ENCODE results near the gene GIPC2. TPM values are rescaled to one million over a fixed set of nuclear protein-coding genes. Genes with fewer than 3 reads are reported as not detected.

The GIPC2 gene
- total and polyA plus RNA-seq, 2 donors (not counting 3 experiments of a cell fraction or from before 2014, with no cell fraction given), result 2.8 to 9.6 TPM

GRCh38 chr1:78092643-78093042 lies 46.9 kb downstream of the GIPC2 start:
- no peaks in the 10 kb centered on the region for H3K27me3 ChIP-seq (ENCODE audit: control insufficient read depth in 2 of 2, insufficient read depth in 2 of 2, low read length in 2 of 2)
- no peaks in the 10 kb centered on the region for H4K20me1 ChIP-seq (replicated peaks; ENCODE audit: control insufficient read depth, extremely low read depth, insufficient read depth, low read length)
- no TSS peak for BruUV-seq (replicated peaks)
- H3K27ac ChIP-seq (ENCODE audit: insufficient read depth, low read depth, low read length), result no peak overlapping the region
- no peaks in the 10 kb centered on the region for H3K36me3 ChIP-seq (ENCODE audit: control insufficient read depth in 2 of 2, extremely low read depth in 1 of 2, insufficient read depth in 2 of 2, low read length in 2 of 2)
- H3K4me1 ChIP-seq (ENCODE audit: control insufficient read depth, extremely low read depth, insufficient read depth, low read length), result peaks cover 41% of the 10 kb centered on the region
- DNase-seq (ENCODE audit: low read depth, low spot score), result no peak
- no peaks in the 10 kb centered on the region for H3K9me1 ChIP-seq (replicated peaks; ENCODE audit: control insufficient read depth, extremely low read depth, insufficient read depth, low read length)
- H3K4me3 ChIP-seq (replicated peaks in 1 of 3; ENCODE audit: insufficient read depth in 1 of 3, low read depth in 1 of 3, low read length in 3 of 3), result no peak overlapping the region
- H3K9ac ChIP-seq (replicated peaks; ENCODE audit: extremely low read depth, insufficient read depth, low read length), result no peak overlapping the region
- intact Hi-C loops (cut with micrococcal nuclease), result no loop called here
- H2AFZ ChIP-seq (ENCODE audit: low read depth, low read length), result no peak overlapping the region
- TF ChIP-seq FOS (IDR thresholded peaks at IDR 0.05; ENCODE audit: borderline replicate concordance, insufficient read depth, low read length), result no peak
- TF ChIP-seq POLR2A (IDR thresholded peaks at IDR 0.05; ENCODE audit: low read depth, low read length), result no peak
- TF ChIP-seq JUN (IDR thresholded peaks at IDR 0.05; ENCODE audit: borderline replicate concordance, insufficient read depth, insufficient read length, low read depth), result no peak
- no peak for TF ChIP-seq GATA2 (IDR thresholded peaks at IDR 0.05; ENCODE audit: insufficient read depth, insufficient read length, low read depth, low read length)
- TF ChIP-seq EZH2 (IDR thresholded peaks at IDR 0.05; ENCODE audit: borderline replicate concordance, low read depth, low read length, severe bottlenecking), result no peak
- TF ChIP-seq POLR2AphosphoS5 (IDR thresholded peaks at IDR 0.05; ENCODE audit: insufficient read depth, low read depth, low read length), result no peak
- no peak for TF ChIP-seq MAX (IDR thresholded peaks at IDR 0.05; ENCODE audit: insufficient read depth, insufficient read length)
- no peak for TF ChIP-seq CTCF (IDR thresholded peaks at IDR 0.05; ENCODE audit: extremely low read depth in 1 of 2, insufficient read depth in 1 of 2, low read depth in 1 of 2, low read length in 2 of 2)
- no peak for TF ChIP-seq MYC (IDR thresholded peaks at IDR 0.05; ENCODE audit: low read depth, low read length)
- H3K79me2 ChIP-seq (ENCODE audit: control insufficient read depth, insufficient read depth, low read length), result no peaks in the 10 kb centered on the region
- H3K9me3 ChIP-seq (replicated peaks; ENCODE audit: control insufficient read depth, insufficient read depth, low read length), result no peaks in the 10 kb centered on the region
- ChIA-PET CTCF (no interaction called here), POLR2A (no interaction called here)
- no peak overlapping the region for H3K4me2 ChIP-seq (ENCODE audit: insufficient read depth, low read length)
- no peak for FAIRE-seq
- dilution Hi-C loops (cut with MboI; ENCODE audit: extremely low pct_ligation_motif_present, low sequenced_read_pairs), result no loop called here
